CMK (cell line): ENCODE results near the gene PRSS57.

Experiments used
- DNase-seq: peaks from one replicate; pipeline ENCODE4 v3.0.0-alpha.2; 2010; ENCODE audit warnings: low read depth

The PRSS57 gene

GRCh38 chr19:652467-653389, 42.5 kb downstream of the PRSS57 start:
- DNase-seq: no peak

- DNase-seq: no peak
Measured at GRCh38 chr19:651991-652390, 43.3 kb downstream of the PRSS57 start.

DNA sequence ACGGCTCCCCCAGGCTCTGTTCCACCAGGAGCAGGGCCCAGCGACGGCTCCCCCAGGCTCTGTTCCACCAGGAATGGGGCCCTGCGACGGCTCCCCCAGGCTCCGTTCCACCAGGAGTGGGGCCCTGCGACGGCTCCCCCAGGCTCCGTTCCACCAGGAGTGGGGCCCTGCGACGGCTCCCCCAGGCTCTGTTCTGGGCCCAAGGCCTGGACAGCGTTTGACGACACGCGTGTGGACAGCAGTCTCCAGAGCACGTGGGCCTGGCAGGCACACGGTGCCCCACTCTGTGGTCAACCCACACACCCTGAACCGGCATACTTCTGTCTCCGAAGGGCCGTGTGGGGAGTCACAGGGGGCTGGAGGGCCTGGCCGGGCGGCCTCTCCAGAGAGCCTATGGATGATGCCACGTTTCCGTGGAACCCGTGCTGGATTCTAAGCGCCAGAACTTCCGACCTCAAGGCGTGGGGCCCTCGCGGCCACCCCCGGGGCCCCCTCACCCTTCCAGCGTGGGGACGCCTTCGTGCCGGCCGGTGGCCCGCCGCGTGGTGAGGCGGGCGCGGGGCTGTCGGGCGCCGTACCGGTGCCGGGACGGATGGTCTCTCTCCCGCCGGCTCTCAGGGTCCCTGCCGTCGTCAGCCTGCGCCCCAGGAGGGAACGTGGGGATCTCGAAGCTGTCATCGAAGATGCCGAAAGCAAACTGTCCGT, 44.0 kb downstream of the PRSS57 start:
- DNase-seq: no peak

DNA sequence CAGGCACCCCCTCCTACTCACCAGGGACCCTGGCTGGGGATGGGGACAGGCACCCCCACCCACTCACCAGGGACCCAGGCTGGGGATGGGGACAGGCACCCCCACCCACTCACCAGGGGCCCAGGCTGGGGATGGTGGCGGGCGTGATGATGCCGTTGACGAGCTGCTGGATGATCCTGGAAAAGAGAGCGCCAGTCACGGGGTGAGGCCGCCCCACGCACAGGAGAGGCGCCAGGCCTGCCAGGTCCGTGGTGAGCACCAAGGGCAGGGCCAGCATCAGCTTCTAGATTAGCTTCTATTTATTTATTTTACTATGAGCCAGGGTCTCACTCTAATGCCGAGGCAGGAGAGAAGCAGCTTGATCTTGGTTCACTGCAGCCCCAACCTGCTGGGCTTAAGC, 45.1 kb downstream of the PRSS57 start:
- DNase-seq: no peak

DNA sequence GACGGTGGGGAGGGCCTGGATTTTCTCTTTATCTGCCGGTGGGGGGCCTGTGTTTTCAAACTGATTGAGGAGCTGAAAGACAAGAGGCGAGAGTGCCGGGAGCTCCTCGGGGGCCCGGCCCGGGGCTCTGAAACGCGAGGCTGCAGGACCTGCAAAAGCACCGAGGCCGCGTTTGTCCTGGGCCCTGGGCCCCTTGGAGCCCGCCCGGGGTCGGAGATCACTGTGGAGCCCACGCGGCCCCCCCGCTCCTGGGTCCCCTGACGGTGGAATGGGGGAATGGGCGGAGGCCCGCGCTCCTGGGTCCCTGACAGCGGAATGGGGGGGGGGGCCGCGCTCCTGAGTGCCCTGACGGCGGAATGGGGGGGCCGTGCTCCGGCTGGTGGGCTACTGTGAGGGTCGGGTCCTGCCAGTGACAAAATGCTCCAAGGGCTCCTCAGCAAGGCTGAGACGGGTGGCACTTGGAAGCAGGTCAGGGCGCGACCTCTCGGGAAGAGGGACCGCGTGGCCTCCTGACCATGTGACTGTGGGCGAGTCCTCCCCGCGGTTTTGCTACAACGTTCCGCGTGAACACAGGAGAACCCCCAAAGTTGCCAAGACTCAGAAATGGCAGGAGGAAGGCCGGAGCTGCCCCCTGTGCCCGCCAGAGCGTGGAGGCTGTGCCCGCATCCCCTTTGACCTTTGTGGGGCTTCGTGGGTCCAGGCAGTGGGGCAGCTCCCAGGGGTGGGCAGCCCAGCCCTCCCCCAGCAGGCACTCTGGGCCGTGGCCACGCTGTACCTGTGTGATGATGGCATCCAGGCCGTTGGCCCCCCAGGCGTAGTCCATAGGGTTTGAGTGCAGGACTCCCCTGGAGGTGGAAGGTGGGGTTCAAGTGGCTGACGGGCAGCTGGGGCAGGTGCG, 46.1 kb downstream of the PRSS57 start:
- DNase-seq: no peak

GRCh38 chr19:648305-648704, 46.9 kb downstream of the PRSS57 start:
- no peak for DNase-seq

GRCh38 chr19:647566-648284, 47.5 kb downstream of the PRSS57 start:
- no peak for DNase-seq

DNA sequence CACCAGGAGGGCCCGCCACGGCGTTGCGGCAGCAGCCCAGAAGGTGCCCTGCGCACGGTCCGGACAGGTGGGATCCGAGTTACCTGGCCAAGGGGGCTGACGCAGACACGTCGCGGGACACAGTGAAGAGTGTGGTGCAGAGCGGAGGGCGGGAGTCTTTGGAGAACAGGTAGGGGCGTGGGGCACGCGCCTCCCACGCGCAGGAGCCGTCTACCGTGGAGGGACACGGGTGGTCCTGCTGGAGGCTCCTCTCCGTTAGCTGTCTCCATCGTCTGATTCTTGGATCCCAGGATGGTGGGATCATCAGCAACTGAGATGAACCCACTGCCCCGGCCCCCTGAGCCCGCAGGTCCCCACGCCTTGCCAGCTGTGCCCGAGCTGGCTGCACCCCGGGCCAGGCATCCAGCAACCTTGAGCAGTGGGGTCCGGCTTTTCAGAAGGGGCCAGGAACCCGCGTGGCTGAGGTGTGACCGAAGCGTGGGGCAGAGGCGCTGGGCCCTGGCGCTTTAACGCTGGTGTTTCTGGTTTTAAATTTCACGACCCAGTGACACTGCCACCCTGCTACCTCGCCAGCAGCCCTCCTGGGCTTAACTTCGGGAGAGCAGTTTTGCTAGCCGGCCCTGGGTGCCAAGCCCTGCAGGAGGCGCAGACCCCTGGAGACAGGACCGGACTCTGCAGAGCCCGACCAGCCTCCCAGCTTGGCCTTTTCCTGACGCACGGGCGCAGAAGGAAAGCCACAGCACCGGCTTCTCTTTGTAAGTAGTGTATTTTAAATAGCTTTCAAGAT, 48.3 kb downstream of the PRSS57 start:
- DNase-seq: no peak

- DNase-seq: no peak
Measured at GRCh38 chr19:645912-646778, 49.1 kb downstream of the PRSS57 start.

GRCh38 chr19:644789-645188, 50.5 kb downstream of the PRSS57 start:
- DNase-seq: no peak

DNA sequence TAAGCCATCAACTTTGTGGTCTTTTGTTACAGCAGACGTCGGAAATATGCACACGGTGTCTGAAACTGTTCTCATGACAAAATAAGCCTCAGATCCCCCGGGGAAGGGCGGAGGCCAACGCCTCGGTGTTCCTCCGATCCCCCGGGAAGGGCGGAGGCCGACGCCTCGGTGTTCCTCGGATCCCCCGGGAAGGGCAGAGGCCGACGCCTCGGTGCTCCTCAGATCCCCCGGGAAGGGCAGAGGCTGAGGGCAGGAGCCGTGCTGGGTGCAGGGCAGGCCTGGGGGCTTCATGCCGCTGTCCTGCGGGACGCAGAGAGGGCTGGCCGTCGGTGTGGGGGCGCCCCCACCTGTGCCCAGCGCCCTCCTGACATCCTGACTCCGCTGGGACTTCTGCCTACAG, 50.9 kb downstream of the PRSS57 start:
- DNase-seq: no peak

DNA sequence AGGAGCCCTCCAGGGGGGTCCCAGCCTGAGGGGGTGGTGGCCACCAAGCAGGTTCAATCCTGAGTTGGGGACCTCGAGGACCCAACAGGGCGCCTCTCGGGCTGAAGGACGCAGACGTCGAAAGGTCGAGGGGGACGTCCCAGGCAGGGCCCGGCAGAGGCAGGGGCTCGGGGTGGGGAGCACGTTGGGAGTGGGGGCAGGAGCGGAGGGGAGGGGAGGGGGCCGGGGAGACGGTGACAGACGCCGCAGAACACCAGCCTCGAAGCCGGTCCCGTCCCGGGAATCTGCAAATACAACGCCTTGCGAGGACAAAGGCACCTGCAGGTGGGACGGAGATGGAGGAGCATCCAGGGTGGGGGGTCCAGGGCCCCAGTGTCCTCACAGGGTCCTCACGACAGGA, 51.5 kb downstream of the PRSS57 start:
- DNase-seq: no peak

DNA sequence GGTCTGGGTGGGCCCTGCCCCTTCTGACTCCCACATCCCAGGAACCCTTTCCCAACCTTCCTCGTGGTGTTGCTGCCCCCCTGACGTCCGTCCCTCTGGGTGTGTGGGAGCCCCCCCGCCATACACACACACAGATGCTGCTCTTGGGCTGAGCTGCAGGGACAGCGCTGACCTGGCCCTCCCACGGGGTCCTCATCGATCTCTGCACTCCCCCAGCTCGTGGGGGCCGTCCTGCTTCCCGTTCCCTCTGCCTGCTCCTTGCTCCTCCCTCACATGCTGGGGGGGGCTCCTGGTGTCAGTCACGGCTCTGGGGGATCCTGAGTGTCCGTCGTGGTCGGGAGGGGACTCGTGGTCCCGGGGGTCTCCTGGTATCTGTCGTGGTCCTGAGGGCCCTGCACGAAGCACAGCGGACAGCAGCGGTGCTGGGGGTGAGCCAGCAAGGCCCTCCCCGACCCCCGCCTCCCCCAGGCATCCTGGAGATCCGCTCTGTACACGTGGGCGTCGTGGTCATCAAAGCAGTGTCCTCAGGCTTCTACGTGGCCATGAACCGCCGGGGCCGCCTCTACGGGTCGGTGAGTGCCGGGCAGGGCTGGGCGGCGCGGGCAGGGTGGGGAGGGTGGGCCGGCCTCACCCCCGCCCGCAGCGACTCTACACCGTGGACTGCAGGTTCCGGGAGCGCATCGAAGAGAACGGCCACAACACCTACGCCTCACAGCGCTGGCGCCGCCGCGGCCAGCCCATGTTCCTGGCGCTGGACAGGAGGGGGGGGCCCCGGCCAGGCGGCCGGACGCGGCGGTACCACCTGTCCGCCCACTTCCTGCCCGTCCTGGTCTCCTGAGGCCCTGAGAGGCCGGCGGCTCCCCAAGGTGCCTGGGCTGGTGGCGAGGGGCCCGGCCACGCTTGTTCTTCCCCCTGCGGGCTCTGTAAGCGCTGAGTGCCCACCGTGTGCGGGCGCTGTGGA, 52.2 kb downstream of the PRSS57 start:
- DNase-seq: no peak

GRCh38 chr19:641702-642101, 53.5 kb downstream of the PRSS57 start:
- DNase-seq: no peak

DNA sequence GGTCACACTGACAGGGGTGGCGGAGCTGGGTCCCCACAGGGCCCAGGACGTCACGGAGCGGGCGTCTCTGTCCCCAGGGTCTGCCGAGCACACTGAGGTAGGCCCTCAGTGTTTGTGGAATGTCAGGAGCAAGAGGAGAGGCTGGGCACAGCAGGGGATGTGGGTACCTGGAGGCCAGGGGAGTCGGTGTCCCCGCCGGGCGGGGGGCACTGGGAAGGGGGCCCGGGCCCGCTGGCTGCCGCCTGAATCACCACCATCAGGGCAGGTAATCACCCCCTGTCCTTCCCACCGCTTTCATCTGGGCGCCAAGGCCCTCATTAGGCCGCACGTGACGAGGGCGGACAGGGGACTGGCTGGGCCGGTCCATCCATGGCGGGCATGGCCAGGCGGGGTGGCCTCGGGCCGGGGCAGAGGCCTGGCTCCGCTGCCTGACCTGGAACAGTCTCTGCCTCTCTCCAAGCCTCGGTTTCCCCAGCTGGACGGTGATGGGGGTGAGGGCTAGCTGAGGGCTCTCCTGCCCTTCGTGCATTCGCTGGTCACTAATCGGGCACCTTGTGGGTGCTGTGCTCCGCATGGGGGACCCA, 54.6 kb downstream of the PRSS57 start:
- DNase-seq: no peak

DNA sequence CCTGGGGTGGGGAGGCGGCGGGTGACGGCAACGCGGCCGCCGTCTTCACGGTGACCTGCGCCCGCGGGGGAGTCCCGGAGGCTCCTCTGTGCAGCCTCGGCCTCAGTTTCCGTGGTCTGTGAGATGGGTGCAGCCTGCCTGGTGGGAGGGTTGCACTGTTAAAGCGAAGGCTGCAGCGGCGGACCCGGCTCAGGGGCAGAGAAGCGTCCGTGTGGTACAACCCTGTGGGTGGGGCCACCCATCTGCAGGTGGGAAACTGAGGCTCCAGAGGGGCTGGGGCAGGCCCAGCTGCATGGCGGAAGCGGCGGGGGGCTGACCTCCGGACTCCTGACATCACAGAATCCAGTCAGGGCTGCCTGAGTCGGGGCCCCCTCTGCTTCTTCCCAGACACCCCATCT, 55.1 kb downstream of the PRSS57 start:
- no peak for DNase-seq

DNA sequence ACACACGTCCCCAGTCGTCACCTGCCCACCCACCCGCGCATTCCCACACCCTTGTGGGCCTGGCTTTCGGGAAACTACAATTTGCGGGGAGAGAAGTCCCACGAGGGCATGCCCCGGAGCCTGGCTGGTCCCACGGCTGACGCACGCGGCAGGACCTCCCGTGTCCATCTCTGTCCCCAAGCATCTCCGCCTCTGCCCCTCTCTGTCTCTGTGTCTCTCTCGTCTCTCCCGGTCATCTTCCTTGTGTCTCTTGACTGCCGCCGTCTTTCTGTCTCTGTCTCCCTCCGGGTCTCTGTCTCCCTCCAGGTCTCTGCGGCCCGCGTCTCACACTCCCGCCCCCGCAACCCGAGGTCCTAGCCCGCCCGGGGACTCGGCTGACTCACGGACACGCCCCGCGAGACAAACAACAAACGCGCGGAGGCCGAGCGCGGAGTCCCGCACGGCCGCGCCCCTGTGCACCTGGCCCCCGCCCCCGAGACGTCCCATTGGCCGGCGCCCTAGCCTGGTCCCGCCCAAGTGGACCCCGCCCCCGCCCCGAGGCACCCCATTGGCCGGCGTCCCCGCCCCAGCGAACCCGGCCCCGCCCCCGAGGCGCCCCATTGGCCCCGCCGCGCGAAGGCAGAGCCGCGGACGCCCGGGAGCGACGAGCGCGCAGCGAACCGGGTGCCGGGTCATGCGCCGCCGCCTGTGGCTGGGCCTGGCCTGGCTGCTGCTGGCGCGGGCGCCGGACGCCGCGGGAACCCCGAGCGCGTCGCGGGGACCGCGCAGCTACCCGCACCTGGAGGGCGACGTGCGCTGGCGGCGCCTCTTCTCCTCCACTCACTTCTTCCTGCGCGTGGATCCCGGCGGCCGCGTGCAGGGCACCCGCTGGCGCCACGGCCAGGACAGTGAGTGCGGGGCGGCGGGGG, 55.7 kb downstream of the PRSS57 start, which contains the start of gene FGF22:
TSS of gene FGF22 (plus strand) at position 627 of the 908 bp plus-strand sequence. CDS start at position 674, 47 bp downstream.
- DNase-seq: peak; percentile 61
